Aorta (tissue), 5 donors: ENCODE measurements around the gene PPIL4. TPM values are rescaled to one million over a fixed set of nuclear protein-coding genes. Genes with fewer than 3 reads are reported as not detected.
A peak's percentile ranks its signal among the peaks of the same experiment; 100 is the strongest.

ENCODE experiments used
- ATAC-seq: fragments of 200-7000 bp; cut with Tn5 transposase; one replicate; pipeline ENCODE4 v1.9.1; 2022; ENCODE audit warnings: moderate library complexity; ENCODE audit not compliant: low FRiP score
- DNase-seq, 2 donors: peaks; one replicate each; pipeline ENCODE4 v3.0.0-alpha.2; 2020
- H3K27ac ChIP-seq, 2 donors: one replicate each; pipeline ENCODE4 v1.5.1; 2013; ENCODE audit warnings: low read length in 2 of 2, mild to moderate bottlenecking in 2 of 2, moderate library complexity in 2 of 2, control low read depth in 1 of 2, inconsistent platforms in 1 of 2, low read depth in 1 of 2
- H3K27me3 ChIP-seq, 2 donors: one replicate each; pipeline ENCODE4 v1.6.1; 2013; ENCODE audit warnings: control low read depth in 1 of 2, low read length in 1 of 2, mild to moderate bottlenecking in 1 of 2, moderate library complexity in 1 of 2; ENCODE audit not compliant: insufficient read depth in 2 of 2, control insufficient read depth in 1 of 2
- H3K36me3 ChIP-seq, 2 donors: one replicate each; pipeline ENCODE4 v1.6.1; 2013; ENCODE audit warnings: control low read depth in 1 of 2, low read length in 1 of 2, mild to moderate bottlenecking in 1 of 2; ENCODE audit not compliant: insufficient read depth in 2 of 2, control insufficient read depth in 1 of 2
- H3K4me1 ChIP-seq, 2 donors: one replicate each; pipeline ENCODE4 v1.6.1; 2013; ENCODE audit warnings: low read length in 2 of 2, control low read depth in 1 of 2, mild to moderate bottlenecking in 1 of 2, moderate library complexity in 1 of 2; ENCODE audit not compliant: insufficient read depth in 2 of 2, control insufficient read depth in 1 of 2
- H3K4me3 ChIP-seq, 2 donors: one replicate each; pipeline ENCODE4 v1.5.1; 2013; ENCODE audit warnings: low read length in 2 of 2, control low read depth in 1 of 2, mild to moderate bottlenecking in 1 of 2
- H3K9me3 ChIP-seq: one replicate; pipeline ENCODE4 v1.6.1; 2013; ENCODE audit warnings: mild to moderate bottlenecking, low read length; ENCODE audit not compliant: control insufficient read depth
- WGBS, 2 donors: extraction: QIAGEN DNeasy Blood & Tissue Kit; methylation state at CpG; one replicate each; pipeline ENCODE4 v1.1.7; 2013; 5-methylcytosine and 5-hydroxymethylcytosine counted together
- intact Hi-C, 2 donors: fragments of 100-400 bp; cut with DNase I; formaldehyde crosslinking; loops; one replicate each; pipeline versions ENCODE4 v1.14.2 to v1.15.0; 2022
- polyA plus RNA-seq, 2 donors: library from polyadenylated mRNA; stranded (reverse); fragments of 200-250 nt; gene quantifications; one replicate each; pipeline ENCODE4 v1.2.3, GENCODE V29; 2013
- total RNA-seq, 2 donors: library from RNA; stranded (reverse); fragmentation: NEBNext Ultra II Directional; extraction: Animal tissue kit (Norgen Biotek cat#: 25700); gene quantifications; one replicate each; pipeline ENCODE4 v1.2.1, GENCODE V29; 2021
- donor health status: healthy with polysubstance abuse.
- donor health status: Bipolar disorder and iron deficiency.
- donor health status: DM: no; HTN: no; CAD: no.
- donor health status: DM: no; HTN: no; CAD: no.
- donor health status: DM: yes; HTN: yes; CAD: no.

PPIL4 gene
- total and polyA plus RNA-seq, 4 donors = 15.7 to 34.4 (median 24.6) TPM

DNA sequence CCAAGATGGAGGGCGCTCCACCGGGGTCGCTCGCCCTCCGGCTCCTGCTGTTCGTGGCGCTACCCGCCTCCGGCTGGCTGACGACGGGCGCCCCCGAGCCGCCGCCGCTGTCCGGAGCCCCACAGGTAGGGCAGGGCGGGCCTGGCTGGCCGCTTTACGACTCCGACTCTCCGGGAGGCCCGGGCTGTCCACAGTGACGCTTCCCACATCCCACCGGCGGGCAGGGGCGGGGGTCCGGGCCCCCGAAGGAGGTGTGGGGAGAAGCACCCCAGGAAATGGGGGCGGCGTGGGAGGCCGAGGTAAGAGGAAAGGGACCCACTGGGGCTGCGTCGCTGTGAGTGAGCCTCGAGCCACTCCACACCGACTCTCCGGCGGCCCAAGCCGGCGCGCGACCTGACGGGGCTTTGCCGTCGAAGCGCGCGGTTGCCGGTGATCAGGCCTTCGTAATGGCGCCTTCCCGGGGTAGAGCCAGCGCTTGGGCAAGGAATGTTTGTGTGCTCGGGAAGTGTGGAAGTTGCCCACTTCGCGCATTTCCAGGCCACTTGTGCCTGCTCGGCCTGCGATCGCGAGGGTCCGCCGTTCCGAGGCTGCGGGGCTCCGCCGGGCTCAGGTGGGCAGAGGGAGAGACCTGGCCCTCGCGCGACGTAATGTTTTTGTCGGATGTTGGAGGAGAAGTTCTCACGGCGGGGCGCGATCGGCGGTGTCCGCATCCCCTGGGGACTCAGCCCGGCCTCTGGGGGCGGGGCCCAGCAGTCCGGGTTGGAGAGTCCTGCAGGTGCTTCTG is 20.8 kb upstream of the PPIL4 start:
- H3K27ac ChIP-seq = peak overlapping the region; percentile 64 to 89
- peak; percentile 73 for ATAC-seq
- 0% methylated on average over 75 to 81 of the region's 81 CpGs for WGBS, 2 donors
- intact Hi-C loops = loop anchor here in 1 of 2 donors (10.0 kb wide), 1 partner anchor 358 kb away; the partner anchor contains the start of gene RAET1G
- DNase-seq = peak; percentile 64 to 84
- H3K4me3 ChIP-seq = peak overlapping the region; percentile 61 to 96
- peaks cover 1 to 3% of the 10 kb centered on the region in 2 donors for H3K4me1 ChIP-seq
- no peaks in the 10 kb centered on the region for H3K27me3 ChIP-seq
- no peaks in the 10 kb centered on the region for H3K36me3 ChIP-seq
- no peaks in the 10 kb centered on the region for H3K9me3 ChIP-seq

DNA sequence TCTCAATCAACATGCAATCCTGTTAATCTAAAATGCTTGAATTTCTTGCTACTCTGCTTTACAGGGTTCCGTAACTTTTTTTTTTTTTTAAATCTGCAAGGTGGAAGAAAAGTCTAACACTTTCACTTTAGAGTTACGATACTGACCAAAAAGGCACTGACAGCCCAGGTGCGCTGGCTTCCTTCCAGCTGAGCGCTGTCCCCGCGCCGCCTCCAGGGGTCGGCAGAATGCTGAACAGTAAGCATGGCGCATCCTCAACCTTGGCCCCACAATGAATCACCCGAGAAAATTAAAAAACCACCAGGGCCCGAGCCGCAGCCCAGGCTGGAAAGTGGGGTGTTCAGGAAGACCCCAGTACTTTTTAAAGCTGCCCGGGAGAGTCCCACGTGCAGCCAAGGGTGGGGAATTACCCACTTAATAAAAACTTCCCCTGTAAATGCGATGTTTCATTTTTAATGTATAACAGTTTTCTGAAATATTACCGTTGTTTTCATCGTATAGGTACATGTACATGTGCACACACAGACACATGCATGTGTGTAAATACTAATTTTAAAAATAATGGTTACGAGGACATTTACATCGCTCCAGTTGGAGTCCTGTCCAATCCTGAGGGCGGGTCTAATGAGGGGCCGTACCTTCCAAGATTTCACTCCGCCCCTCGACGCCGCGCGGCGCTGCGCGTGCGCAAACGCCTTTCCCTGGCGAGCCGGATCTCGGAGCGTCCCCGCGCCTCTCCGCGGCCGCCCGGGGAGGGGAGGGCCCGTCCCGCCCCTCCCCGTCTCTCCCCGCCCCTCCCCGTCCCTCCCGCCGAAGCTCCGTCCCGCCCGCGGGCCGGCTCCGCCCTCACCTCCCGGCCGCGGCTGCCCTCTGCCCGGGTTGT is 19.9 kb upstream of the PPIL4 start, which contains the start of gene GINM1:
Gene GINM1, plus strand, starts transcription at position 849 of the 883 bp plus-strand sequence. CDS start 40 bp downstream, outside the sequence.
- peak; percentile 98 for ATAC-seq
- DNase-seq = peak; percentile 95 to 99
- H3K4me1 ChIP-seq = peaks cover 1 to 3% of the 10 kb centered on the region in 2 donors
- no peaks in the 10 kb centered on the region for H3K9me3 ChIP-seq
- peak within 1 kb of the TSS; percentile 89 to 96 for H3K4me3 ChIP-seq
- no peaks in the 10 kb centered on the region for H3K27me3 ChIP-seq
- intact Hi-C loops = loop anchor here in 1 of 2 donors (10.0 kb wide), 1 partner anchor 359 kb away; the partner anchor contains the start of gene RAET1G
- H3K36me3 ChIP-seq = no peaks in the 10 kb centered on the region
- 0 to 1% methylated on average over 55 to 59 of the region's 59 CpGs for WGBS, 2 donors
- peak within 1 kb of the TSS; percentile 64 to 89 for H3K27ac ChIP-seq

DNA sequence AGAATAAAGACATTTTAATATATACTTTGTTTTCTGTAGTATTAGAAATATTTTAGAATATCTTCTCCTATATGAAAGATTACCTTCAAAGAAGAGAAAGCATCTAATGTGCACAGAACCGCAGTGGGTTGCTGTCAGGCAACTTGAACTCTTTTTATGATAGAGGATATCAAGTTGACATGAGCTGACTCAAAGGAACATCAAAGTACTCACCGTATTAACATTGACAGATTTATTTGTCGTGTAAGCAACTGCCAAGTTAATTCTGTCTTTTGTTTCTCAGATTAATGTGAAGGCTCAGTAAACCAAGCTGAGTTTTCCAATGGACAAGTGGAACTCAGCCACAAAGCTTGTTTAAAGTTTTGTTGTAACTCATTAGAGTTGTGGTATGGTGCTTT is 18.1 kb upstream of the PPIL4 start:
- intact Hi-C loops = loop anchor here in 1 of 2 donors (2.0 to 10.0 kb wide), 2 partner anchors 17 to 361 kb away; partner anchors contain the start of genes PPIL4 and RAET1G
- ATAC-seq (no peak), DNase-seq (no peak)
- Histone ChIP-seq H3K9me3 (no peaks in the 10 kb centered on the region), H3K36me3 (no peaks in the 10 kb centered on the region), H3K4me1 (peaks cover 1 to 3% of the 10 kb centered on the region in 2 donors), H3K27me3 (no peaks in the 10 kb centered on the region), H3K4me3 (no peak overlapping the region), H3K27ac (no peak overlapping the region)
- WGBS, 2 donors = 74 to 84% methylated on average over 3 of the region's 3 CpGs

DNA sequence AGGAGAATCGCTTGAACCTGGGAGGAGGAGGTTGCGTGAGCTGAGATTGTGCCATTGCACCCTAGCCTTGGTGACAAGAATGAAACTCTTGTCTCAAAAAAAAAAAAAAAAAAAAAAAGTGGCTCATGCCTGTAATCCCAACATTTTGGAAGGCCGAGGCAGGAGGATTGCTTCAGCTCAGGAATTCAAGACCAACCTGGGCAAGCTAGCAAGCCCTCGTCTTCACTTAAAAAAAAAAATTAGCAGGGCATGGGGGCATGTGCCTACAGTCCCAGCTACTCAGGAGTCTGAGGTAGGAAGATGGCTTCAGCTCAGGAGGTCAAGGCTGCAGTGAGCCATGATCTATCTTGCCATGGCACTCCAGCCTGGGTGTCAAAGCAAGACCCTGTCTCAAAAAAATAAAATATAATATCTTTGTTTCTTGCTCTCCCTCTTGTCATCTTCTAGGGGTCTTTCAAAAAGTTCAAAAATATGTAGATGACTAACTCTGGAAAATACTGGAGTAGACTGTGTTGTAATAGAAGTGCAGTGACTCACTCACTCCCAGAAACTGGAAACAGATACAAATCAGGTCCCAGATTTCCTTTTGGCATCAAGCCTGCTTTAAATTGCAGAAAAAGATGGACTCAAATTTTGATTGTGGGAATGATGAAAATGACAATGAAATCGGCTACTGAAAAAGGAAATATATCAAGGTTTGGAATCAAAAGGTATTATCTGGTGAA is 17.5 kb upstream of the PPIL4 start:
- DNase-seq (no peak), ATAC-seq (no peak)
- Histone ChIP-seq H3K27ac (no peak overlapping the region), H3K36me3 (no peaks in the 10 kb centered on the region), H3K4me1 (peaks cover 1 to 3% of the 10 kb centered on the region in 2 donors), H3K4me3 (no peak overlapping the region), H3K9me3 (no peaks in the 10 kb centered on the region), H3K27me3 (no peaks in the 10 kb centered on the region)
- intact Hi-C loops = loop anchor here in 1 of 2 donors (2.0 to 10.0 kb wide), 2 partner anchors 17 to 361 kb away; partner anchors contain the start of genes PPIL4 and RAET1G
- WGBS, 2 donors = 85 to 87% methylated on average over 5 of the region's 5 CpGs

DNA sequence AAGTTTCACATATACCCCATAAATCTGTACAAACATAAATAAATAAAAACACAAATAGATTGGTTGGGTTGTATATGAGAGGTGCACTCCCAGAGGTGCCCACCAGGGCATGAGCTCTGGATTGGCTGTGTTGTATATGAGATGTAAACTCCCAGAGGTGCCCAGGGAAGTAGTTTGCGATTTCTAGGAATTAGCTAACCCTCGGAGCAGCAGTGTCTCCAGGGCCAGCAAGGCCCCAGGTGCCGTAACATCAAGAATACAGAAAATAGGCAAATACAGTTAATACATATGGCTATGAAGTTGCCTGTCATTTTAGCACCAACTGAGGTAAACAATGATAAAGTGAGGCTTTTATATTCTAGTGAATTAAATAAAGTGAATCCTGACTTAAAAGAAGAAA is 14.9 kb upstream of the PPIL4 start:
- DNase-seq (no peak), ATAC-seq (no peak)
- no peak overlapping the region for H3K27ac ChIP-seq
- no peak overlapping the region for H3K4me3 ChIP-seq
- WGBS, 2 donors = 57 to 61% methylated on average over 3 of the region's 3 CpGs
- H3K27me3 ChIP-seq = no peaks in the 10 kb centered on the region
- no peaks in the 10 kb centered on the region for H3K36me3 ChIP-seq
- intact Hi-C loops = loop anchor here in 1 of 2 donors (10.0 kb wide), 1 partner anchor 364 kb away; the partner anchor contains the start of gene RAET1G
- H3K4me1 ChIP-seq = no peaks in the 10 kb centered on the region
- no peaks in the 10 kb centered on the region for H3K9me3 ChIP-seq

DNA sequence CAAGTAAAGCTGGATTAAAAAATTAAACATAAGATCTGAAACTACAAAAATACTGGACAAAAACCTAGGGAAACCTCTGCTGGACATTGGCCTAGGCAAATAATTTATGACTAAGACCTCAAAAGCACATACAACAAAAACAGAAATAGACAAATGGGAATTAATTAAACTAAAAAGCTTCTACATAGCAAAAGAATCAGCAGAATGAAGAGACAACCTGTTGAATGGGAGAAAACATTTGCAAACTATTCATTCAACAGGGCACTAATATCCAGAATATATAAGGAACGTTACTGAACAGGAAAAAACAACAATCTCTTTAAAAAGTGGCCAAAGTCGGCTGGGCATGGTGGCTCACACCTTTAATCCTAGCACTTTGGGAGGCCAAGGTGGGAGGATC is 13.5 kb upstream of the PPIL4 start:
- H3K4me3 ChIP-seq = no peak overlapping the region
- no peaks in the 10 kb centered on the region for H3K9me3 ChIP-seq
- no peak for ATAC-seq
- intact Hi-C loops = no loop called here
- WGBS, 2 donors = 58 to 61% methylated on average over 2 of the region's 2 CpGs
- H3K27me3 ChIP-seq = no peaks in the 10 kb centered on the region
- no peaks in the 10 kb centered on the region for H3K4me1 ChIP-seq
- no peak for DNase-seq
- H3K27ac ChIP-seq = no peak overlapping the region
- H3K36me3 ChIP-seq = no peaks in the 10 kb centered on the region

DNA sequence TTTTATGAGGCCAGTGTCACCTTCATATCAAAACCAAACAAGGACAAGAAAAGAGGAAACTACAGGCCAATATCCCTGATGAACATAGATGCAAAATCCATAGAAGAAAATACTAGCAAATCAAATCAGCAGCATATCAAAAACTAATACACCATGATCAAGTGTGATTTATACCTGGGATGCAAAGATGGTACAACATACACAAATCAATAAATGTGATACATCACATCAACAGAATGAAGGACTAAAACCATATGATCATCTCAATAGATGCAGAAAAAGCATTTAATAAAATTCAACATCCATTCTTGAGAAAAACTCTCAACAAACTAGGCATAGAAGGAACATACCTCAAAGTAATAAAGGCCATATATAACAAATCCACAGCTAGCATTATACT is 12.2 kb upstream of the PPIL4 start:
- Histone ChIP-seq H3K4me1 (no peaks in the 10 kb centered on the region), H3K27ac (no peak overlapping the region), H3K4me3 (no peak overlapping the region), H3K9me3 (no peaks in the 10 kb centered on the region), H3K36me3 (no peaks in the 10 kb centered on the region), H3K27me3 (no peaks in the 10 kb centered on the region)
- intact Hi-C loops = no loop called here
- no peak for ATAC-seq
- no peak for DNase-seq

DNA sequence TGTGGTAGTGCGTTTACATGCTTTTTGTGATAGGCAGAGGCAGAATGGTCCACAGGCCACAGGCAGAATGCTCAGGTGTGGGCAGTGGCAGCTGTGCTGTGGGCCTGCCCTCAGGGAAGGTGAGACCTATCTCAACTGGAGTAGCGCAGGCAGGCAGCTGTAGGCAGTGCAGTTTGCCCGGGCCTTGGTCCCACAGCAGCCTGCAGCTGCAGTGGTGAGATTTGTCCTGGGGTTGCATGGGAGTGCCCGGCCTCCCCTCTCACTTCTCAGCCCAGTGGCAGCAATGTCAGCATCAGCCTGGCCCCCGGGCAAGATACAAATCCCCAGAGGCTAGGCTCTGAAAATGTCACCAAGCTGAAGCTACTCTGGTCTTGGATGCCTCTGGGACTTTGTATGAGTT is 6.1 kb upstream of the PPIL4 start:
- Histone ChIP-seq H3K4me3 (no peak overlapping the region), H3K9me3 (no peaks in the 10 kb centered on the region), H3K27me3 (no peaks in the 10 kb centered on the region), H3K27ac (no peak overlapping the region), H3K36me3 (no peaks in the 10 kb centered on the region), H3K4me1 (no peaks in the 10 kb centered on the region)
- DNase-seq (no peak), ATAC-seq (no peak)
- WGBS, 2 donors = 61 to 75% methylated on average over 5 of the region's 5 CpGs
- intact Hi-C loops = no loop called here
